Measurements from ENCODE around the gene HBA2.

DNA sequence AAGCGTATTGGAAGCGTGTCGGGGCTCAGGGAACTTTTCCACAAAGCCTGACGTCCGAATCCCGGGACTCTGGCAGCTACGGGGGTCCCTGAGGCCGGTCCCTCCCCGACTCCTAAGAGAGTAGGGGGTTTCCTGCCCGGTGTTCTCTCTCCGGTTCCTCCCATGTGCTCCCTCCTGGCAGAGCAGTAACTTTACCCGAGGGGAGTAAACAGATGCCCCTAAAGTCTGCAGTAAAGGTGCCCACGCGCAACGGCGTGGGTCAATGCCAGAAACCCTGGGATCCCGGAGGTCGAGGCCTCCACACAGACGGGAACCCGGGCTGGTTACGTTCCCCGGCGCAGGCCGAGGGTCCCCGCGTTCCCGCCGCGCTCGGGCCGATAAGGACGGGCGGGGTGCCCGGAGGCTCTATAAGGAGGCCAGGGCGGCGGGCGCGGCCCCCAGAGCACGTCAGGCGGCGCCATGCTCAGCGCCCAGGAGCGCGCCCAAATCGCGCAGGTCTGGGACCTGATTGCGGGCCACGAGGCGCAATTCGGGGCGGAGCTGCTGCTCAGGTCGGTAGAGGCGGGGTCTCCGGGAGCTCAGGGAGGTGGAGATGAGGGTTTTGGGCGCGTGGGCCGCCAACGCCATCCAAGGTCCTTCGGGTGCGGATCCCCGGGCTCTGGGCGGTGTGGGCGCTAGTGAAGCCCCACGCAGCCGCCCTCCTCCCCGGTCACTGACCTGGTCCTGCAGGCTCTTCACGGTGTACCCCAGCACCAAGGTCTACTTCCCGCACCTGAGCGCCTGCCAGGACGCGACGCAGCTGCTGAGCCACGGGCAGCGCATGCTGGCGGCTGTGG, 6.9 kb upstream of the HBA2 start, which contains the start of gene HBM:
- TF ChIP-seq FOXJ3 (CRISPR knock-in tag; IDR thresholded peaks at IDR 0.05) (no peak), SREBF2 (CRISPR knock-in tag; IDR thresholded peaks at IDR 0.05) (no peak), ZNF695 (CRISPR knock-in tag; IDR thresholded peaks at IDR 0.05) (no peak), SRF (CRISPR knock-in tag; IDR thresholded peaks at IDR 0.05) (no peak)
